DMS153 treated with DMSO at 0.1 percent for 48 hours (cell line): ENCODE results near the gene CD44.
A peak's percentile ranks its signal among the peaks of the same experiment; 100 is the strongest.

Experiments used
- DNase-seq: peaks from one replicate; lab custom pipeline; 2025; ENCODE audit not compliant: unreplicated experiment; lab: John Stamatoyannopoulos, UW

CD44 gene

DNA sequence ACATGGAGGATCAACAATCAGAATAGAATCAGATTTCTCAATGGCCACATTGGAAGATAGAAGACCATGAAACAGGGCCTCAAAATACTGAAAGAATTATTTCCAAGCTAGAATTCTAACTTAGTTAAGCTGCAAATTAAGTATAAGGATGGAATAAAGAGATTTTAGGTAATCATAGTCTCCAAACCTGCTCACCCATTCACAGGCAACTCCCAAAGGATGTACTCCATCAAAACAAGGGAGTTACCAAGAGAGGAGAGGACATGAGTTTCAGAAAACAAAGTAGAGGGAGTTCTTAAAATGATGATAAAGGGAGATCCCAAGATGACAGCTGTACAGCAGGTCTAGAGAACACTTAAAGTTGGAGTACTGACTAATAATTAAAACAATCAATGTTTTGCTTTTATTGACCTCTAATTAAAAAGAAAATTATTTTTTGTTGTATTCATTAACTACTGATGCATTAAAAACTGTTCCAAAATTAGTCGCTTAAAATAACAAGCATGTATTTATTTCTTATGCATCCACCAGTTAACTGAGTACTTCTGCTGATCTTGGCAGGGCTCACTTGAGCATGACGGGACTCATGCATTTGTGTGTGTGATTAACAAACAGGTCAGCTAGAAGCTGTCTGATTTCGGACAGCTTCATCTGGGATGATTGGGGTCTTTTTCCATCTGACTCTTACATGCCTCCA lies 95.6 kb downstream of the CD44 start:
- DNase-seq, result no peak

DNA sequence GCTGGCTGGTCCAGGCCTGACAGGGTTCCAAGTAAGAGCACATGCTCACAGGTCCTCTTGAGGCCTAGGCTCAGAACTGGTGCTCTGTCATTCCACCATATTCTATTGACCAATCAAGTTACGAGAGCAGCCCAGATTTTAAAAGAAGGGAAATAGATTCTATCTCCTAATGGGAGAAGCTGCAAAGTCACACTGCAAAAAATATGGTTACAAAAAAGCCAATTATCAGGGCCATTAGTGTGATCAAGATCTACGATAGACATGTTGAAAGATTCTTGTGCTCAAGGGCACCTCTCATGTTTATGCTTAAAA lies 96.1 kb downstream of the CD44 start:
- no peak for DNase-seq

DNA sequence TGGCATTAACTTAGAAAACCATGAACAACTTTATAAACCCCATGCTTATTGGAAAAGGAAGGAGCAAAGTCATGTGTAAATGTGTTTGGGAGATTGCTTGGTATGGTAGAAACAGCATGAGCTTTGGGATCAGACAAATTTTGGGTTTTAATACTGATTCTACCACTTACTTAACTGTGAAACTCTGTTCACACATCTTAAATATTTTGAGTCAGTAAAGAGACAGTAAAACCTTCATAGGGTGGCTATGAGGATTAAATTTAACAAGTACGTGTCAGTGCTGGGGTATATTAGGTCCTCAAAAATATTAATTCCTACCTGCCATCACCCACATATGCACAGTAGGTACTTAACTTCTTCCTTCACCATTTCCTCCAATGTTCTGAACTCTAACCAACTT lies 96.5 kb downstream of the CD44 start:
- no peak for DNase-seq

DNA sequence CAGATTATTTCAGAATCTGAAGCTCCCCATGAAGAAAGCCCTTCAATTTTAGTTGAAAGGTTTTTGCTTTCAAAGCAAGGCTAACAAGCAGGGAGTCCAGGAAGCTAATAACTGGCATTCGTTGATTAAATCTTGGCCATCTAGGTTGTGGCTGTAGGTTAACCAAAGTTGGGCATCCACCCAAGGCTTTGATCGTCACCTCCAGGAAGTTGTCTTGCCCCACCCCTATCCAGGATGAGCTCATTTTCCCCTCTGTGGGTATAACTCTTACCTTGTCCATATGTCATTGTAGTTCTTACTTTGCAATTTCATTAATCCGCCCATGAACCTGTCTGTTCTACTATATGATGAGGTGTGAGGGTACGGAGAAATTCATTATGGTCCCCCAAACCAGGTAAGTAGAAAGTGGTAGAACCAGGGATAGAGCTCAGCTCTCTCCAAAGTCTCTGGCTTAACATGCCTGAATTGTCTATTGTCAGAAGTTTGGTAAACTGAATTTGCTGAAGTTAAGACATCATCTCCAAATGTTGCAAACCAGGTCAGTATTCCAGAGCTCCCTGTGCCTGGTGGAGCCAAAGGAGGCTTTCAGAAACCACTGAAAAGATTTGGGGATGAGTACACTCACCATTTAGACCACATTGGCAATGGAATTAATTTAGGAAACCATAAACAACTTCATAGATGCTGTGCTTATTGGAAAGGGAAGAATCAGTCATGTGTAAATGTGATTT lies 97.1 kb downstream of the CD44 start:
- no peak for DNase-seq

DNA sequence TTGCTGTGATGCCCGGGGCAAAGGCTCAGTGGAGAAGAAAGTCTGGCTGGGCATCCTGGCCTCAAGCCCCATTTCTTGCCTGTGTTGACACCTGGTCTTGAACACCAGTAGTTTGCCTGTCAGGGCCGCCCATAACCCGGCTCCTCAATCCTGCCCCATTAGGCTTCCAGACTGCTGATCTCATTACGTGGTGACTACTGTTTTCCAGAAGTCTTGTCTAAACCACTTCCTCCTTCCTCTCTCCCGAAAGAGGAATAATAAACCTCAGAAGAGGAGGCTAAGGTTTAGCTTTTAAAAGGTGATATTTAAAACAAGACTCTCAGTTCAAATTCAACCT lies 97.7 kb downstream of the CD44 start:
- DNase-seq, result no peak

DNA sequence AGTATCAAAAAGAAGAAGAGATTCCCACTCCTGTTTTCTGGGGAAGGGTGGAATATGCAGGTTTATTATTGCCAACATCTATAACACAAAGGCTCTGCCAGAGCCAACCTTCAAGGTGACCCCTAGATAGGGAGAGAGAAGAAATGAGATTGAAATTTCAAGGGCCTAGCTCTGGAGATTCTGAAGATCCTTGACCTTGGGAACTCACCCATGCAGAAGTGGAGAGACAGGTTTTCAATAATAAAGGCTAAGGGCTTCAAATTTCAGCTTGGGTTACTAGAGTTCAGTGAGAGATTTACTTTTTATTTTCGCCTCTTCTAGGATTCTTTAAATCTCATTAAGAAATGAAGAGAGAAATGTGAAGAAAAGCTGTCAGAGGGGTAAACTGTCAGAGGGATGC lies 98.4 kb downstream of the CD44 start:
- no peak for DNase-seq

DNA sequence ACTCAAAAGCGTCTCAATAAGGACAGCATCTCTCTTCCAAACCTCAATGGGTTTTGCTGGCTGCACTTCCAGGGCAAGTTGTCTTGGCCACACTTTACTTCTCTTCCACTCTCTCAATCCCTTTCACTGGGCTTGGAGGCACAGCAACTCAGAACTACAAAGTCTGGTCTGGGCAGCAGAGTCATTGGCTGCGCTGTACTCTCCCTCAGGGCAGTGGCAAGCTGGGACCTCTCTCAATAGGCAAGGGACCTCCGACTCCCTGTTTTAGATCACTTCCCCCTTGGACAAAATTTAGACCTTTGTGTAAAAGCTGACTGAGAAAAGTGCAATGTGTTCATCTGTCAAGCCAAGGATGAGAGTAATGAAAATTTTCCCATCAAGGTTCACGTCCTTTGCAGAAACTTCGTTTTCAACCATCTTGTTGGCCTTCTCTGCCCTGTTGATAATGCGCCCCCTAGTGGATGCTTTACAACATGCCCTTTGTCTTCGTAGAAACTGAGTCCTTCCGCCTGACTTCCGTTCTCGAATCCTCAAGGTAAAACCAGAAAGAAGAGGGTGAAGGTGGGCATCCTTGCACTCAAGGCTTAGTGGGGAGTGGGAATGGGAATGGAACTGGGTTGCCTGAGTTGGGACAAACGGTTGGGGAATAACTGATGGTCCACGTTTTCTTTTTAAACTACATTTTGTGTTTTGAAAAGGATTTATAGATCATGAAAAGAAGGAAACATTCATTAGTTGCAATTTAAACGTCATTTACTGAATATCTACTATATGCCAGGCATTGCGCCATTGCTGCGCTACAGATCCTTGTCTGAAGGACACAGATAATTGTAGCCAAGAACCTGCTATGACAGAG lies 99.1 kb downstream of the CD44 start:
- DNase-seq, result peak; percentile 6

DNA sequence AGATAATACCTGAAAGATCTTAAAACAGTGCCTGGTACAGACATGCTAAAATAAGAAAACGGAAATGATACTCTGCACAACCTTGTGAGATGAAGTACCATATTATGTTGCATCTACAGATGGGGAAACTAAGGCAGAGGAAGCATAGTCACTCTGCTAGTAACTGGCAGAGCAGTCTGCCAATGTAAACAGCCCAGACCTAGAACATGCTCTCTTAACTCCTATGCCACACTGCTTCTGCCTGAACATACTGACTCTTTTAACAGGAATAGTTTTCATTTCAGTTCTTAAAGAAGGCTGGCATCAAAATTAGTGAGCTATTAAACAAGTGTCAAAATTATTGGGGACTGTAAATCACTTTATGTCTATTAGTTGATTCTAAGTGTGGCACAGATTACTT lies 99.9 kb downstream of the CD44 start:
- DNase-seq, result no peak

DNA sequence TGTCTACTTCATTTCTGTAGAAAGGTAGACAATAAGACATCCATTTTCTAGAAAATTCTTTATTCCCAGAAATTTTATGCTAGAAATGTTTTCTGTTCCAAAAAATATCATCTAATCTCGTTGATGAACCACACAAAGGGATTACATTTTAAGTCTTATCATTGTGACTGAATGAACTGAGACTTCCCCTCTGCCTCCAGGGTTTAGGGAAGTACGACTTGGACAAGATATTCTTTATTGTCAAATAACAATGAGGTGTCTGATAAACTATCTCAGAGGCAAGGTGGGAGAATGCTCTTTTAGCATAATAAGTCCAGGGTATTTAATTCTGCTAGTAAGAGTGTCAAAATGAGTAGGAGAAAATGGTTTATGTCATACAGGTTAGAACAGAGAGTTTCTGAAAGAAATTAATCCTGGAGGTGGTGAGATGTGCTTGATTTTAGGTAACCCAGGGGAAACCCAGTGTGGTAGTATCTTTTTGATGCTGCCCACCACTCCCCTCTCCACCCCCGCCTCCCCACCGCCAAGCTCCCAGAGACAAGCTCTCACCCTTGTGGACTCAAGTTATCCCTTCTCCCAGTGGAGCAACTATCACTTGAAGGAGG lies 100.6 kb downstream of the CD44 start:
- DNase-seq, result no peak

DNA sequence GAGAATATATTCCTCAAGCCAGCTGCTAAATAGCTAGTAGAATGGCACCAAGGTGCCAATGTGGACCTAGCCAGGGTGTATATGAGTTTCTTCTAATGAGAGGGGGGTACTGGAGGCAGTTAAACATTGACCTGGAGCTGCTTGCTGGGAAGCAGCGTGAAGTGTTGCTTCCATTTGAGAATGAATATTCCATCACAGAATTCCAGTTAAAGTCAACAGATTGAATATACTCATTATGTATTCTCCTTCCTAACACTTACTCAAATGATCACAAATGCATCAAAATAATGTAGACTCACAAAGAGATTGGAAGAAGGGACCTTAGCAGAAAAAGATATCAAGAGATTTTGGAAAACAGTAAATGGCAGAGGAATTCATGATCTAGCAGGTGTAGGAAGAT lies 102.1 kb downstream of the CD44 start:
- no peak for DNase-seq

DNA sequence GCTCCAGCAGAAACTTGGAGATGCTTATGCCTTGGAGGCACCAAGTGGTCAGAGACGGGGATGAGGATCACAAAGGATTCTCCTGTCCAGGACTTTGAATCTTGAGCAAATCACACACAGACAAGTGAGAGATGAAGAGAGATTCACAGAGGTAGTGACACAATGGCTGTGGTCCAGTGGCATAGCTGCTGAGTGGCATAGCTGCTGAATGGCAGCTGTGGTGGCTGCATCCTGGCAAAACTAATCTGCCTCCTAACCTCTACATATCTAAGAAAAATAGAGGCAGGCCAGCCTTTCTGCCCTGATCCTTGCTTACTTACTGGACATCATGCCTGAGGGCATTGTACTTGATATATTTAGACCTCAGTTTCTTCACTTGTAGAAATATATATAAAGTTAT lies 102.6 kb downstream of the CD44 start:
- DNase-seq, result no peak

DNA sequence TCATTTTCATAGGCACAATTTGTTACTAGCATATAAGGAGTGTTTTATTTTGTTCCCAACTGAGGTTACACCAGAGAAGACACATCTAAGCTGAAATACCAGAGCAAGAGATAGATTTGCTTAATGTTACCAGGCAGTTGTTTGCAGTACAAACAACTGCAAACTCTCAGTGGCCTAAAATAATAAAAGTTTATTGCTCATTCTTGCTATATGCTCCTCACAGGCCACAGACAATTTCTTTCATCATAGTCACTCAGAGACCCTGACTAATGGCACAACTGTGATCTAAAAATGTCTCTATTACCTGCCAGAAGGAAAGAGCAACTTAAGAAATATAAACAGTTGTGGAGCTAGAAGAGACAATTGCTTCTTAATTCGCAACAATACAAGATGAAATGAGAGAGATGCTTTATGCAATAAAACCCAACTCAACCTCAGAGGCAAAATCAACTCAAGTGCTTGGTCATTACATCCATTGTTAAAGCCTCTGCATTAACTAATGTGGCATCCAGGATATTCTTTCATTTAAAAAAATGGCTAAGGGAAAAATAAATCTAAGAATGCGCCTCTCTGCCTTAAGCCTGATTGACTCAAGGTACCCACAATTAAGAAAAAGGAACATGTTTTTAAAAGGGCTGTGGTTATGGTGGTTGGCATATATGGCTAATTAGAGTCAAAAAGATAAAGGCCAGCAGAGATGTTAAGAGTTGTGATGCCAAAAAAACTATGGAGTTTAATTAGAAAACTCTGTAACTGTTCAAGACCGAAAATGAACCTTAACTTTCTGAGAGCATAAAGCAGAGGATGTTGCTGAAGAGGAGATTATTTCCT lies 103.7 kb downstream of the CD44 start:
- no peak for DNase-seq

DNA sequence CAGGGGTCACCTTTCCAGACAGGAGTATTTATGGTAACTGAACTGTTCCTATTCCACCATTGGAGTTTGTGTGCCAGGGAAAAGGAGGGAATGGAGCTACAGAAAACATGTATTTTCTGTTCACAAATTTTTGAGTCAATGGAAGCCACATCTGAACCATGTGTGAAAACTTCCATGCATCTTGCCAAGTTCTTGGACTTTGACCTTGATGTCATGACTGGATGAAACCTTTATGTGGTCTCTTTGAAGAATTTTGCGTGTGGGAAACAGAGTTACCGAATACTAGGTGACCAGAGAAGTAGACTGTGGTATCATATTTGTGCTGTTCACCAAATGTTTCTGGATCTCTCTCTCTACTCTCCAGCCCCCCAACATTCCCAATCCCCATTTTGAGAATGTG lies 104.8 kb downstream of the CD44 start:
- DNase-seq, result no peak

DNA sequence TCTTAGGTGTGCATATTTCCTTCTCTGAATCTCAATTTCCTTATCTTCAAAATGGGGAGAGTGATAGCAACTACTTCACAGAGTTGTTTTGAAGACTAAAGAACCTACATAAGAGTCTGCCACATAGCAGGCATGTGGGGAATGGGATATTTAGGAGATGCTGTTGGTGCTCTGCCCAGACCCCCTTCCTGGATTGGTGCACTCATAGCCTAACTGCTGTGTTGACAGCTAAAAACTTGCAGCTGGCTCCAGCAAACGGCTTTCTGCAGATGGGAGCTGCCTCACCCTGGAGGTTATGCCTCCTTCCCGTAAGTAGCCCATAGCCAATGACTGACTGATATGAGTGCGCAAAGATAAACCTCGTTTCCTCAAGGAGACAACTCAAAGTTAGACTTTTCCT lies 106.1 kb downstream of the CD44 start:
- no peak for DNase-seq

DNA sequence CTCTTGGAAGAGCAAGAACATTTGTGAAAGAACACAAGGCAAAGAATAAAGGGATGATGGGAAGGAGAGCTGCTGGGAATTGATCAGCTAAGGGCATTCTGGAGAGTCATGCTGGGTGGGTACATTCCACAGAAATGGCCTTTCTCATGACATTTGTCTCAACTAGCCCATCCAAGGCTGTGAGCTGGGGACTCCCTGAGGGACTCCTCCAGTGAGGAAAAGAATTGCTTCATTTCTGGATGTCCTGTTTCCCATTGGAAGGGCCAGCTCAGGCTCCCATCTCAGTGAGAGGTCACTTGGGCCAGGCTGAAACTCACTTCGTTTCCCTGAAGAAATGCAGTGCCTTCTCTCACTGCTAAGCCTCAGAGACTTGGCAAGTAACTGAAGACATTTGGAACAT lies 106.8 kb downstream of the CD44 start:
- no peak for DNase-seq

DNA sequence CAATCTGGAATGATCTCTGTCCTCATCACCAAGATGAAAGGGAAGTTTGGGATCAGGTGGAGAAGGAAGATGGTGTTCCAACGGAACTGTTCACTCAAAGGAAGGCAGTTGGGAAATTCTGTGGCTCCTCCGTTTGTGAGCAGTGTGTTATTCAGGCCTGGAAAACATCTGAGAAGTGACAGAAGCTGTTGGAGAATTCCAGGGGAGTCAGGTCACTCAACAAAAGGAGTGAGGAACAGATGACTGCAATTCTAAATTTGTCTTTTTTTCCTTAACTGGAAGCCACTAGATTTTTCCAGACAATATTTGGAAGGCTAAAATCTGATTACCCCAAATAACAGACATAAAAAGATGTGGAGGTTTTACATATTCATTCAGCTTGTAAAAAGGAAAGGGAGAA lies 107.8 kb downstream of the CD44 start:
- DNase-seq, result no peak

DNA sequence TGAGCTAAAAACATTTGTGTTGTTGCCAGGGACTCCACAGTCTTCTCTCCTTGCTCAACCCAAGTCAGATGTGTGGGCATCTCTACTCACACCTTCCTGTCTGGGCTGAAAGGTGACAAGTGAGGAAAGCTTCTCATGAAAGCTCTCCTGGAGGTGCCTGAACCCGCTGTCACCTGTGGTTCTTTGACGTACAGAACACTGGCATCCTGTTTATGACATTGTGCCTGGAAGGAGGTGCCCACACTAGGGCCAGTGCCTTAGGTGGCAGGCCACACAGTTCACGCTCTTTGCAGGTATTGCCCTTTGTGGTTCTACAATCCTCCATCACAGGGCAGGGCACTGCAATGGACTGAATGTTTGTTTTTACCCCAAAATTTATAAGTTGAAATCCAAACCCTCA lies 108.5 kb downstream of the CD44 start:
- DNase-seq, result no peak

DNA sequence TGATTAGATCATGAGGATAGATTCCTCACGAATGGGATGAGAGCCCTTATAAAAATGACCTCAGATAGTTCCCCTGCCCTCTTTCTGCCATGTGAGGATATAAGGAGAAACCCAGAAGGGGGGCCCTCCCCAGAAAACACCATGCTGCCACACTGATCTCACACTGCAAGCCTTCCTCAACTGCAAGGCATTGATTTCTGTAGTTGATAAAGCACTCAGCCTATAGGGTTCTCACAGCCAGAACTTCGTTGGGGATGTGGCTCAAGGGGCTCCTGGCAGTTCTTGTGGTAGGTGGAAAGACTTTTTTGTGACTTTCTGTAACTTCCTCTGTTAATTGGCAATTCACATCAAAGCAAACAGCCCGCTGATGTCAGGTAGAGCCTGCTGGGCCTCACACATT lies 108.9 kb downstream of the CD44 start:
- no peak for DNase-seq

DNA sequence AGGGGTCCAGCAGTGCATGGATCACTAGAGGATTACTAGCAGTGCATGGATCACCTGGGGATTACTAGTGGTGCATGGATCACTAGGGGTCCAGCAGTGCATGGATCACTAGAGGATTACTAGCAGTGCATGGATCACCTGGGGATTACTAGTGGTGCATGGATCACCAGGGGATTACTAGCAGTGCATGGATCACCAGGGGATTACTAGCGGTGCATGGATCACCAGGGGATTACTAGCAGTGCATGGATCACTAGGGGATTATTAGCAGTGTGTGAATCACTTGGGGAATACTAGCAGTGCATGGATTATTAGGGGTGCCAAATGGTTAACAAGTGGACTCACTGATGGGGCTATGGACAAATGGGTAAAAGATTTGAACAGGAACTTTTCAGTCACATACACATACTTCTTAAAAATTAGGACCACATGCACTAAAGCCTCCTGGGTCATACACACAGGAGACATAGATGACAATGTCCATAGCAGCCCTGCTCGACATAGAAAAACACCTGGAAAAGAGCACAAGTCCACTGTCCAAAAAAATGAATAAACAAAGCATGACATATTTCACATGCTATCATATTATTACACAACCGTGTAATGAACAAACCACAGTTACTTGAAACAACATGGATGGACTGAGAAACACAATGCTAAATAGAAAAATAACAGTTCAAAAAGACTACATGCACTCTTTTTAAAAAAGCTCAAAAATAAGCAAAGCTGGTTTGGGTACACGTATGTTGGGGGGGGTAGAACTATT lies 109.8 kb downstream of the CD44 start:
- DNase-seq, result no peak

DNA sequence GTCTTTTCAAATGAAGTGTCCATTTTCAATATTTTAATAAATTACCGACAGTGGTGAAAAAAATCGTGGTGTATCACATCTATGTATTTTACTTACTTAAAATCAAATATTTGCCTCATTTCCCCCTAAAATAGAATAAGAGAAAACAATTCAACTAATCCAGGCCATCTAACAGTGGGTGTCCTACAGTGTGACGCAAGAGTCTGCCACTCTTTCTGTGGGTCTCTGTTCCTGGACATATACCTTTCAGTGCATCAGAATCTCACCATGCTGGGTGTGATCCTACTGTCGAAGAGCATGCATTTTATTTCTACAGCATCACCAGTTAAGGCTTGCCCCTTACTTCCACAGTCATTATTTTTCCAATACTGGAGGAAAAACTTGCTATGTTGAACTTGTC lies 111.2 kb downstream of the CD44 start:
- no peak for DNase-seq
